Activated CD8-positive, alpha-beta memory T cell treated with anti-CD3 and anti-CD28 coated beads, Interleukin-2, amount 50 U/mL, for 24 hours (primary cell): ENCODE measurements around the gene PRICKLE2.

Experiments
- DNase-seq: peaks from one replicate; pipeline ENCODE4 v3.0.0-alpha.2; 2020; ENCODE audit errors: extremely low read depth

PRICKLE2 gene

GRCh38 chr3:64157150-64158035 lies 67.9 kb downstream of the PRICKLE2 start:
- no peak for DNase-seq

GRCh38 chr3:64155328-64155727 lies 69.9 kb downstream of the PRICKLE2 start:
- no peak for DNase-seq

- DNase-seq = no peak
These were observed 72.4 kb downstream of the PRICKLE2 start for GRCh38 chr3:64152676-64153466.

- no peak for DNase-seq
These were observed 73.2 kb downstream of the PRICKLE2 start for GRCh38 chr3:64152086-64152485.

GRCh38 chr3:64151342-64151871 lies 73.9 kb downstream of the PRICKLE2 start:
- no peak for DNase-seq

GRCh38 chr3:64150623-64151207 lies 74.6 kb downstream of the PRICKLE2 start:
- no peak for DNase-seq

GRCh38 chr3:64149886-64150285 lies 75.4 kb downstream of the PRICKLE2 start:
- no peak for DNase-seq

- DNase-seq = no peak
These were observed 76.2 kb downstream of the PRICKLE2 start for GRCh38 chr3:64148955-64149653.

GRCh38 chr3:64147211-64147610 lies 78.1 kb downstream of the PRICKLE2 start:
- no peak for DNase-seq

GRCh38 chr3:64145438-64145837 lies 79.8 kb downstream of the PRICKLE2 start:
- no peak for DNase-seq

- no peak for DNase-seq
These were observed 80.9 kb downstream of the PRICKLE2 start for GRCh38 chr3:64144241-64144900.

- DNase-seq = no peak
These were observed 81.7 kb downstream of the PRICKLE2 start for GRCh38 chr3:64143409-64144130.

GRCh38 chr3:64141476-64141875 lies 83.8 kb downstream of the PRICKLE2 start:
- DNase-seq = no peak

GRCh38 chr3:64140651-64141050 lies 84.6 kb downstream of the PRICKLE2 start:
- DNase-seq = no peak

- DNase-seq = no peak
These were observed 86.5 kb downstream of the PRICKLE2 start for GRCh38 chr3:64138656-64139375.

GRCh38 chr3:64138046-64138445 lies 87.2 kb downstream of the PRICKLE2 start:
- no peak for DNase-seq

GRCh38 chr3:64134882-64135281 lies 90.4 kb downstream of the PRICKLE2 start:
- DNase-seq = no peak

- DNase-seq = no peak
These were observed 91.3 kb downstream of the PRICKLE2 start for GRCh38 chr3:64133987-64134386.

- no peak for DNase-seq
These were observed 92.0 kb downstream of the PRICKLE2 start for GRCh38 chr3:64133272-64133671.
